Osteocyte (in vitro differentiated cells): ENCODE measurements around the gene CCBE1. TPM values are rescaled to one million over a fixed set of nuclear protein-coding genes. Genes with fewer than 3 reads are reported as not detected.
A peak's percentile ranks its signal among the peaks of the same experiment; 100 is the strongest.
"Not testable (repeated sequence)": the region's sequence is repeated elsewhere in the genome, so short reads cannot be mapped to it uniquely, and the experiment has no call there.

Source experiments
- DNase-seq: peaks from one replicate; pipeline ENCODE4 v3.0.0; 2021; ENCODE audit warnings: mixed read lengths; ENCODE audit not compliant: unreplicated experiment; ENCODE audit errors: extremely low spot score
- H3K27ac Mint-ChIP-seq: one replicate; pipeline ENCODE4 v1.8.0; 2021; ENCODE audit warnings: mild to moderate bottlenecking, mixed read lengths; ENCODE audit not compliant: unreplicated experiment
- H3K27me3 Mint-ChIP-seq: one replicate; pipeline ENCODE4 v1.8.0; 2021; ENCODE audit warnings: mixed read lengths; ENCODE audit not compliant: unreplicated experiment
- H3K36me3 Mint-ChIP-seq: one replicate; pipeline ENCODE4 v1.8.0; 2021; ENCODE audit warnings: mixed read lengths; ENCODE audit not compliant: unreplicated experiment
- H3K4me1 Mint-ChIP-seq: one replicate; pipeline ENCODE4 v1.8.0; 2021; ENCODE audit warnings: mixed read lengths; ENCODE audit not compliant: unreplicated experiment
- H3K4me3 Mint-ChIP-seq: one replicate; pipeline ENCODE4 v1.8.0; 2021; ENCODE audit warnings: mild to moderate bottlenecking, moderate library complexity, mixed read lengths; ENCODE audit not compliant: unreplicated experiment
- H3K9me3 Mint-ChIP-seq: one replicate; pipeline ENCODE4 v1.8.0; 2021; ENCODE audit warnings: mixed read lengths; ENCODE audit not compliant: unreplicated experiment
- CTCF ChIP-seq: fragments of 200-600 bp; sonication (generic); IDR thresholded peaks from 2 replicates; pipeline ENCODE4 v1.5.0; 2021; ENCODE audit warnings: antibody characterized with exemption, mild to moderate bottlenecking, moderate library complexity
- total RNA-seq: library from RNA; stranded (reverse); gene quantifications from 2 replicates; pipeline ENCODE4 v1.2.1, GENCODE V29; 2021

CCBE1 gene
- total RNA-seq, 1 donor from 2014 or later: 22.8 TPM

- peak; percentile 32 for DNase-seq
- Mint-ChIP-seq H3K27ac (no peak overlapping the region), H3K4me3 (no peak overlapping the region), H3K9me3 (peaks cover 10% of the 10 kb centered on the region), H3K36me3 (no peaks in the 10 kb centered on the region), H3K27me3 (no peaks in the 10 kb centered on the region), H3K4me1 (peaks cover 1% of the 10 kb centered on the region)
- TF ChIP-seq CTCF: no peak
Observed at GRCh38 chr18:59737776-59738300, 40.6 kb upstream of the CCBE1 start.

GRCh38 chr18:59737335-59737734, 40.1 kb upstream of the CCBE1 start:
- H3K9me3 Mint-ChIP-seq, H3K4me1 Mint-ChIP-seq, H3K27ac Mint-ChIP-seq, H3K4me3 Mint-ChIP-seq, H3K36me3 Mint-ChIP-seq, H3K27me3 Mint-ChIP-seq: not testable (repeated sequence)
- DNase-seq: peak; percentile 32

- Mint-ChIP-seq H3K27ac (no peak overlapping the region), H3K9me3 (peaks cover 10% of the 10 kb centered on the region), H3K36me3 (no peaks in the 10 kb centered on the region), H3K27me3 (no peaks in the 10 kb centered on the region), H3K4me3 (no peak overlapping the region), H3K4me1 (no peaks in the 10 kb centered on the region)
- TF ChIP-seq CTCF: no peak
- peak; percentile 44 for DNase-seq
Observed at GRCh38 chr18:59736061-59736460, 38.8 kb upstream of the CCBE1 start.

GRCh38 chr18:59735269-59735860, 38.1 kb upstream of the CCBE1 start:
- H3K4me1 Mint-ChIP-seq: no peaks in the 10 kb centered on the region
- no peaks in the 10 kb centered on the region for H3K27me3 Mint-ChIP-seq
- no peaks in the 10 kb centered on the region for H3K36me3 Mint-ChIP-seq
- no peak overlapping the region for H3K27ac Mint-ChIP-seq
- H3K9me3 Mint-ChIP-seq: peaks cover 10% of the 10 kb centered on the region
- H3K4me3 Mint-ChIP-seq: no peak overlapping the region
- no peak for TF ChIP-seq CTCF
- DNase-seq: peak; percentile 60

GRCh38 chr18:59733421-59733820, 36.2 kb upstream of the CCBE1 start:
- Mint-ChIP-seq H3K27me3 (no peaks in the 10 kb centered on the region), H3K36me3 (no peaks in the 10 kb centered on the region), H3K27ac (no peak overlapping the region), H3K4me3 (no peak overlapping the region), H3K9me3 (peaks cover 2% of the 10 kb centered on the region), H3K4me1 (no peaks in the 10 kb centered on the region)
- no peak for DNase-seq
- no peak for TF ChIP-seq CTCF
